HepG2 (cell line): ENCODE data around the gene ACVR1B. TPM values are rescaled to one million over a fixed set of nuclear protein-coding genes. Genes with fewer than 3 reads are reported as not detected.

ENCODE experiments used
- ARNT2 ChIP-seq: sonication (generic); formaldehyde crosslinking; IDR thresholded peaks from 2 replicates; pipeline ENCODE4 v1.8.0; 2022; ENCODE audit warnings: mild to moderate bottlenecking, low read depth, missing genetic modification reagents, moderate library complexity
- ATF3 ChIP-seq: sonication (generic); formaldehyde crosslinking; IDR thresholded peaks from 2 replicates; pipeline ENCODE4 v1.4.0; 2020; ENCODE audit warnings: missing genetic modification reagents
- CCDC6 ChIP-seq: sonication (generic); formaldehyde crosslinking; IDR thresholded peaks from 2 replicates; pipeline ENCODE4 v1.8.1; 2022; ENCODE audit warnings: mild to moderate bottlenecking, missing genetic modification reagents, moderate library complexity
- FLYWCH1 ChIP-seq: sonication (generic); formaldehyde crosslinking; IDR thresholded peaks from 2 replicates; pipeline ENCODE4 v1.8.1; 2023; ENCODE audit warnings: mild to moderate bottlenecking, missing genetic modification reagents
- GLI4 ChIP-seq: sonication (generic); formaldehyde crosslinking; IDR thresholded peaks from 2 replicates; pipeline ENCODE4 v1.5.1; 2020; ENCODE audit warnings: missing genetic modification reagents, mild to moderate bottlenecking, moderate library complexity, borderline replicate concordance
- HOXA5 ChIP-seq: sonication (generic); formaldehyde crosslinking; IDR thresholded peaks from 2 replicates; pipeline ENCODE4 v1.4.0; 2020; ENCODE audit warnings: missing genetic modification reagents
- KMT2A ChIP-seq: sonication (generic); formaldehyde crosslinking; IDR thresholded peaks from 2 replicates; pipeline ENCODE4 v1.4.0; 2020; ENCODE audit warnings: missing genetic modification reagents
- PATZ1 ChIP-seq: sonication (generic); formaldehyde crosslinking; IDR thresholded peaks from 2 replicates; pipeline ENCODE4 v1.4.0; 2020; ENCODE audit warnings: missing genetic modification reagents
- SATB2 ChIP-seq: sonication (generic); formaldehyde crosslinking; IDR thresholded peaks from 2 replicates; pipeline ENCODE4 v1.5.0; 2020; ENCODE audit warnings: missing genetic modification reagents
- ZNF180 ChIP-seq: sonication (generic); formaldehyde crosslinking; IDR thresholded peaks from 2 replicates; pipeline ENCODE4 v1.4.0; 2020; ENCODE audit warnings: low read depth, missing genetic modification reagents, borderline replicate concordance
- ZNF350 ChIP-seq: sonication (generic); formaldehyde crosslinking; IDR thresholded peaks from 2 replicates; pipeline ENCODE4 v1.4.0; 2020; ENCODE audit warnings: mild to moderate bottlenecking, low read depth, missing genetic modification reagents, borderline replicate concordance
- ZNF687 ChIP-seq: sonication (generic); formaldehyde crosslinking; IDR thresholded peaks from 2 replicates; pipeline ENCODE4 v1.5.1; 2020; ENCODE audit warnings: mild to moderate bottlenecking, missing genetic modification reagents, moderate library complexity
- polyA plus RNA-seq, 8 experiments: library from polyadenylated mRNA; depleted of rRNA in 3 of 8; stranded (reverse) in 7 of 8; unstranded in 1 of 8; fragments of >200 nt; fragmentation: Illumina TruSeq in 4 of 8; extraction: Trizol in 4 of 8; gene quantifications; 2 replicates each; pipeline versions ENCODE4 v1.2.1 to v1.2.3, GENCODE V29; 2011 to 2016; ENCODE audit warnings: low read depth in 4 of 8, missing spikeins in 1 of 8, mixed read lengths in 1 of 8; ENCODE audit not compliant: insufficient read depth in 1 of 8
- total RNA-seq, 5 experiments: library from RNA; depleted of rRNA; stranded (reverse); fragments of >200 nt; fragmentation: Illumina TruSeq; extraction: Trizol; gene quantifications; 2 replicates each; pipeline ENCODE4 v1.2.3, GENCODE V29; 2016; ENCODE audit warnings: low read depth in 1 of 5

ACVR1B gene
- total and polyA plus RNA-seq, 2 of the 13 experiments (the other 11 are each of a cell fraction or from before 2014, with no cell fraction given), result 8.9 to 12.1 TPM

GRCh38 chr12:51951843-51952722 lies 584 bp downstream of the ACVR1B start (continued):
- TF ChIP-seq ZNF687 (peak; percentile 4; the same call in 1 of the 2 replicates), FLYWCH1 (CRISPR knock-in tag) (0 out of 2 replicates have a peak, but pooled peaks have one; percentile 81), ZNF350 (0 out of 2 replicates have a peak, but pooled peaks have one; percentile 41), GLI4 (CRISPR knock-in tag) (no peak), ATF3 (CRISPR knock-in tag) (no peak), SATB2 (CRISPR knock-in tag) (no peak), CCDC6 (0 out of 2 replicates have a peak, but pooled peaks have one; percentile 8), PATZ1 (peak; percentile 40; the same call in 1 of the 2 replicates), HOXA5 (no peak), ZNF180 (no peak), KMT2A (CRISPR knock-in tag) (0 out of 2 replicates have a peak, but pooled peaks have one; percentile 21), ARNT2 (CRISPR knock-in tag) (no peak)
